SK-MEL-5 (cell line): ENCODE data around the gene STIM1. TPM values are rescaled to one million over a fixed set of nuclear protein-coding genes. Genes with fewer than 3 reads are reported as not detected.
A peak's percentile ranks its signal among the peaks of the same experiment; 100 is the strongest.

ENCODE experiments used
- DNase-seq: peaks from one replicate; pipeline ENCODE4 v3.0.0-alpha.2; 2016; ENCODE audit warnings: low read depth, low spot score
- in situ Hi-C: cut with HindIII; loops from 2 replicates; pipeline ENCODE4 v1.10.0; 2016; ENCODE audit warnings: low sequenced_read_pairs, high pct_unique_total_duplicates, low pct_unique_long_range_greater_than_20kb
- total RNA-seq: library from RNA; depleted of rRNA; stranded (reverse); fragments of >200 nt; shearing (Covaris generic); gene quantifications from 2 replicates; pipeline ENCODE4 v1.2.3, GENCODE V29; 2014

The STIM1 gene
- total RNA-seq, 1 experiment from 2014 or later = 25.7 TPM

- in situ Hi-C loops = no loop called here
- DNase-seq = no peak
Observed at GRCh38 chr11:3947061-3947460, 91.6 kb downstream of the STIM1 start.

DNA sequence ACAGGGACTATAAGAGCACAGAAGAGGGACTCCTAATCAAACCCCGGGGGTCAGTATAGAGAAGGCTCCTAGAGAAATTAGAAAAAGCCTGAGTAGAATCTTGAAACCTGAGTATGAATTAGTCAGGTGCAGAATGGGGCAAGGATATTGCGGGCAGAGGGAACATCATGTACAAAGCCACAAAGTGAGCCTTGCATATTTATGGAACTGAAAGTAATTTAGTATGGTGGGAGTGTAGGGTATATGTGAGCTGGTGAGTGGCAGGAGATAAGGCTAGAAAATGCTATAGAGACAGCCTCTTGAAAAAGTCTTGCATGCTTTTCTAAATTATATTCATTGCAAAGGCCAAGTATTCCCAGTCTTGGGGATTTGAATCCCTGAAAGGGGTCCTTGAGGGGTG lies 93.7 kb downstream of the STIM1 start:
- no peak for DNase-seq
- in situ Hi-C loops = no loop called here

- in situ Hi-C loops = no loop called here
- DNase-seq = no peak
Observed at GRCh38 chr11:3950996-3951660, 95.7 kb downstream of the STIM1 start.

DNA sequence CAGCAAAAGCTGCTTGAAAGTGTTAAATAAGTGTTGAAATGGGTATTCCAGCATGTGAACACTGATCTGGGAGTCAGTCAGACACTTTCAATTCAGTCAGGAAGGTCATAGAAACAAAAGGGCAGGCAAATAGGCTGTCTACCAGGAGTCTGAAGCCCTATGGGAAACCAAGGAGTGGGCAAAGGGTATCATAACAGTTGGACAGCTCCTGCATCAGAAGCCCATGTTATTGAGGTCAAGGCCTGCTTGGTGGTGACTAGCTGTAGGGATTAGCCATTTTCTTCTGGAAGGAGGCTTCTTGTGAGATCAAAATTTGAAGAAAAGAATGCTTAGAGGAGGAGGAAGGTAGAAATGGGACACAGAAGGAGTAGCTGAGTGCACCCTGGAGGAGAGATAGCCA lies 97.3 kb downstream of the STIM1 start:
- in situ Hi-C loops = no loop called here
- no peak for DNase-seq

DNA sequence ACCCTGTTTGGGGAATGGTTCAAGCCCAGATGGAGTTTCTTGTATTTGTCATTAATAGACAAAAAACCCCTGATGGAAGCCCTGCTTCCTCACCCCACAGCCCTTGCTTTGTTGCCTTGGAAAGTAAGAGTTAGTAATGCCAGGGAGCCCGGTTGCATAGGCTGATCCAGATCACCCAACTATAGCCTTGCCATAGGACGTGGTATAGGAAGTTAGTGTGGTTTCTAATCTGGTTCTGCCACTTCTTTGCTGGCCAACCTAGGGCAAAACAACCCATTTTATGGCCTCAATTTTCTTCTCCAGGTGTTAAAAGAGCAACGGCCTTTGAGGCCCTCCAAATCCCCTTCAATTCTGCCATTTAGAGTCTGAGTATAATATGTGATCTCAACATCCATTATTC lies 97.9 kb downstream of the STIM1 start:
- in situ Hi-C loops = no loop called here
- DNase-seq = no peak

DNA sequence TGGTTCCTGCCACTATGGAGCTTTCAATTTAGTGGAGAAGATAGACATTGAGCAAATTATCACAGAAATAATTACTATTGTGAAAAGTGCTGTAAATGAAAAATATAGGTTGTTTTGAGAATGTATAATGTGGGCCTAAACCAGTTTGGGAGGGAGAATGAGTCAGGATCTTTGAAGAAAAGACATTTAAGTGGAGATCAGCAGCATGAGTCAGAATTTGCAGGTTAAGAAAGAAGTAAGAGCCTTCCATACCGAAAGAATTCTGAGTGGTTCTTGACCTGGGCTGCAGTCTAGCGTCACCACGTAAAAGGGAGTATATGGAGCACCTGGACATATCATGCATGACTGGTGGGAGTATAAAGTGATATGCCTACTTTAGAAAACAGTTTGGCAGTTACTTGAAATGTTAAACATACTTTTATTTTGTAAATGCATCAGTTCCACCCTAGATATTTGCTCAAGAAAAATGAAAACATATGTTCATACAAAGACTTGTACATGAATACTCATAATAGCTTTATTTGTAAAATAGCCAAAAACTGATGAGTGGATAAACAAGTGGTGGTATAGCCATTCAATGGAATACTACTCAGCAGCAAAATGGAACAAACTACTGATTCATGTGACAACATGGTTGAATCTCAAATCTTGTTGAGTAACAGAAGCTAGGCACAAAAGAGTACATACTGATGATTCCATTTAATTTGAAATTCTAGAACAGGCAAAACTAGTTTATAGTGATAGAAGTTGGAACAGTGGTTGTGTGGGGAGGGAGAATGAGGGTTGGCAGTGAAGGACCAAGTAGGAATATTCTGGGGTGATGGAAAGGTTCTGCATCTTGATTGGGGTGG lies 99.2 kb downstream of the STIM1 start:
- no peak for DNase-seq
- in situ Hi-C loops = no loop called here

DNA sequence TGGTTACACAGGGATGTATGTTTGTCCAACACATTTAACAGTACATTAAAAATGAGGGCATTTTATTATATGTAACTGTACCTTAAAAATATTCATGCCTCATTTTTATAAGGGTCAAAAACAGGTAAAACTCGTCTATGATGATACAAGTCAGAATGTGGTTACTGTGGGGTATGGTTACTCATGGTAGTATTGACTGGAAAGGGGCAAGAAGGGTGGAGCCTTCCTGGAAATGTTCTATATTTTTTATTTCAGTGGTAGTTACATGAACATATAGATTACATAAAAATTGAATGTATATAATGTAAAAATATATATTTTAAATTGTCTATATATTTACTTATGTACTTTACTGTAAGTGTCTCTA lies 99.8 kb downstream of the STIM1 start:
- in situ Hi-C loops = no loop called here

GRCh38 chr11:3956038-3956437 lies 100.6 kb downstream of the STIM1 start:
- in situ Hi-C loops = no loop called here

More for the DNA sequence above, 99.8 kb downstream of the STIM1 start:
- no peak for DNase-seq

GRCh38 chr11:3956748-3957147 lies 101.3 kb downstream of the STIM1 start:
- DNase-seq = no peak
- in situ Hi-C loops = no loop called here

More at GRCh38 chr11:3956038-3956437, 100.6 kb downstream of the STIM1 start:
- DNase-seq = no peak

DNA sequence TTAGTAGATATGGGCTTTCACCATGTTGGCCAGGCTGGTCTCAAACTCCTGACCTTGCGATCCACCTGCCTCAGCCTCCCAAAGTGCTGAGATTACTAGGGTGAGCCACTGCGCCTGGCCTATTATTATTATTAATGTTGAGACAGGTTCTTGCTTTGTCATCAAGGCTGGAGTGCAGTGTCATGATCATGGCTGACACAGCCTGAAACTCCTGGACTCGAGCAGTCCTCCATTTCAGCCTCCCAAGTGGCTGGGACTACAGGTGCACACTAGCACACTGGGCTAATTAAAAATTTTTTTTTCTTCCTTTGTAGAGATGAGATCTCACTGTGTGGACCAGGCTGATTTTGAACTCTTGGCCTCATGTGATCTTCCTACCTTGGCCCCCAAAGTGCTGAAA lies 102.0 kb downstream of the STIM1 start:
- no peak for DNase-seq
- in situ Hi-C loops = no loop called here

- peak; percentile 47 for DNase-seq
- in situ Hi-C loops = no loop called here
Observed at GRCh38 chr11:3958281-3958680, 102.8 kb downstream of the STIM1 start.

GRCh38 chr11:3959015-3959902 lies 103.8 kb downstream of the STIM1 start:
- DNase-seq = peak; percentile 64
- in situ Hi-C loops = no loop called here

GRCh38 chr11:3959903-3960265 lies 104.4 kb downstream of the STIM1 start:
- DNase-seq = no peak
- in situ Hi-C loops = no loop called here

DNA sequence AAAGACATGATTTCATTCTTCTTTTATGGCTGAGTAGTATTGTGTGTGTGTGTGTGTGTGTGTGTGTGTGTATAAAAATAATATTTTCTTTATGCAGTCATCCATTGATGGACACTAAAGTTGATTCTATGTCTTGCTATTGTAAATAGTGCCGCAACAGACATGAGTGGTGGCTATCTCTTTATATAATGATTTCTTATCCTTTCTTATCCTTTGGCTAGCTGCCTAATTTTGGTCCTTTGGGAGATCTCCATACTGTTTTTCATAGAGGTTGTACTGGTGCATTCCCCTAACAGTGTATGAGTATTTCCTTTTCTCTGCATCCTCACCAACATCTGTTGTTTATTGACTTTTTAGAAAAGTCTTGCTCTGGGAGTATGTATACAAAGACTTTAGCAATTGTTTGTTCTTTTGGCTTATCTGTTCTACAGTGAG lies 107.0 kb downstream of the STIM1 start:
- in situ Hi-C loops = no loop called here
- no peak for DNase-seq

GRCh38 chr11:3964056-3964455 lies 108.6 kb downstream of the STIM1 start:
- in situ Hi-C loops = no loop called here
- DNase-seq = peak; percentile 60

GRCh38 chr11:3964935-3965604 lies 109.6 kb downstream of the STIM1 start:
- in situ Hi-C loops = no loop called here
- no peak for DNase-seq

DNA sequence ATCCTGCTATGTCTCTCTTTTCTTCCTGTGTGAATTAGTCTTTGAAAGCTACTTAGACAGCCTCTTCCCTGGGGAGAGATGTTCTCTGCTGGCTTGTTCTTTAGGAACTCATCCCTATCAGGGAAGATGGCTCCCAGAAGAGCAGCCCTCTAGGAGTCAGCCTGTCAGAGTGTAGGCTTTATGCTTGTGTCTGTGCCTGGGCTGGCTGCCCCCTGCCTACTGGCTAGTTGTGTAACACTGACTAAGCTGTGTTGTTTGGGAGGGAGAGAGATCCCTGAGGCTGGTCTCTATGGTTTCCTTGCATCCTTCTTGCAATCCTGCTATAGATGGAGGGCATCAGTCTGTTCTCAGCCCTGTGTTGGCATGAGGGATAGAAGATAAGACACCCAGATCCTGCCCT lies 112.2 kb downstream of the STIM1 start:
- in situ Hi-C loops = no loop called here
- DNase-seq = no peak

- DNase-seq = no peak
- in situ Hi-C loops = no loop called here
Observed at GRCh38 chr11:3969200-3969599, 113.7 kb downstream of the STIM1 start.
